Neuronal stem cell (in vitro differentiated cells): ENCODE measurements around the gene MAPK13.

Experiments
- DNase-seq: peaks from one replicate; pipeline ENCODE4 v3.0.0-alpha.2; 2013; ENCODE audit warnings: low spot score
- H2AFZ ChIP-seq: one replicate; pipeline ENCODE4 v1.6.1; 2013; ENCODE audit warnings: mild to moderate bottlenecking, low read length, inconsistent platforms
- H2AK5ac ChIP-seq: 2 replicates; pipeline ENCODE4 v1.6.1; 2013; ENCODE audit warnings: low read depth, mild to moderate bottlenecking, inconsistent platforms, low read length, moderate library complexity, mixed read lengths
- H2BK120ac ChIP-seq: 2 replicates; pipeline ENCODE4 v1.6.1; 2013; ENCODE audit warnings: low read depth, mild to moderate bottlenecking, inconsistent platforms, low read length, moderate library complexity, mixed read lengths
- H2BK12ac ChIP-seq: one replicate; pipeline ENCODE4 v1.6.1; 2013; ENCODE audit warnings: low read length, inconsistent platforms
- H2BK15ac ChIP-seq: 2 replicates; pipeline ENCODE4 v1.6.1; 2013; ENCODE audit warnings: mild to moderate bottlenecking, low read length, inconsistent platforms, mixed read lengths
- H2BK5ac ChIP-seq: one replicate; pipeline ENCODE4 v1.6.1; 2013; ENCODE audit warnings: inconsistent platforms, mild to moderate bottlenecking, low read length, moderate library complexity
- H3K14ac ChIP-seq: one replicate; pipeline ENCODE4 v1.6.1; 2013; ENCODE audit warnings: low read length, inconsistent platforms
- H3K18ac ChIP-seq: 2 replicates; pipeline ENCODE4 v1.6.1; 2013; ENCODE audit warnings: low read length, inconsistent platforms
- H3K23ac ChIP-seq: 2 replicates; pipeline ENCODE4 v1.6.1; 2013; ENCODE audit warnings: low read depth, mild to moderate bottlenecking, mixed read lengths, low read length, inconsistent platforms; ENCODE audit not compliant: poor library complexity
- H3K27ac ChIP-seq: replicated peaks from 3 replicates; pipeline ENCODE4 v1.5.1; 2013; ENCODE audit warnings: low read length, inconsistent platforms
- H3K27me3 ChIP-seq, 3 experiments: 2 replicates each; pipeline ENCODE4 v1.6.1; 2013; ENCODE audit warnings: low read length in 3 of 3, mild to moderate bottlenecking in 2 of 3, inconsistent platforms in 1 of 3, low read depth in 1 of 3, mixed read lengths in 1 of 3, moderate library complexity in 1 of 3; ENCODE audit not compliant: control insufficient read depth in 3 of 3, insufficient read depth in 3 of 3
- H3K36me3 ChIP-seq, 2 donors: replicated peaks in 1 of 2; 2 replicates each; pipeline ENCODE4 v1.6.1; 2013; ENCODE audit warnings: low read length in 2 of 2; ENCODE audit not compliant: control insufficient read depth in 2 of 2, insufficient read depth in 2 of 2
- H3K4ac ChIP-seq: 2 replicates; pipeline ENCODE4 v1.6.1; 2013; ENCODE audit warnings: inconsistent platforms, mild to moderate bottlenecking, low read length, moderate library complexity
- H3K4me1 ChIP-seq, 2 donors: 1 replicate in 1 of 2; 2 replicates in 1 of 2; pipeline ENCODE4 v1.6.1; 2013; ENCODE audit warnings: low read length in 2 of 2, low read depth in 1 of 2; ENCODE audit not compliant: control insufficient read depth in 2 of 2, insufficient read depth in 1 of 2
- H3K4me2 ChIP-seq: one replicate; pipeline ENCODE4 v1.6.1; 2013; ENCODE audit warnings: mild to moderate bottlenecking, low read length, inconsistent platforms; ENCODE audit not compliant: insufficient read depth, poor library complexity, severe bottlenecking
- H3K4me3 ChIP-seq, 2 donors: 2 replicates each; pipeline ENCODE4 v1.5.1; 2013; ENCODE audit warnings: low read length in 2 of 2, mild to moderate bottlenecking in 2 of 2, inconsistent platforms in 1 of 2, moderate library complexity in 1 of 2
- H3K79me1 ChIP-seq: one replicate; pipeline ENCODE4 v1.6.1; 2013; ENCODE audit warnings: low read depth, mild to moderate bottlenecking, inconsistent platforms, low read length, moderate library complexity
- H3K9ac ChIP-seq: one replicate; pipeline ENCODE4 v1.6.1; 2013; ENCODE audit warnings: mild to moderate bottlenecking, low read depth, low read length, inconsistent platforms; ENCODE audit not compliant: poor library complexity
- H3K9me3 ChIP-seq, 2 donors: replicated peaks in 1 of 2; 2 replicates each; pipeline versions ENCODE3 to v1.6.1; 2013; ENCODE audit warnings: low read length in 2 of 2, mild to moderate bottlenecking in 2 of 2, inconsistent platforms in 1 of 2, low read depth in 1 of 2, mixed read lengths in 1 of 2, moderate library complexity in 1 of 2; ENCODE audit not compliant: control insufficient read depth in 2 of 2, insufficient read depth in 1 of 2
- H4K8ac ChIP-seq: one replicate; pipeline ENCODE4 v1.6.1; 2013; ENCODE audit warnings: low read depth, mild to moderate bottlenecking, inconsistent platforms, low read length, moderate library complexity
- H4K91ac ChIP-seq: one replicate; pipeline ENCODE4 v1.6.1; 2013; ENCODE audit warnings: low read length, low read depth, mild to moderate bottlenecking, inconsistent platforms; ENCODE audit not compliant: poor library complexity
- WGBS, 2 donors: extraction: QIAGEN DNeasy Blood & Tissue Kit; methylation state at CpG; one replicate each; pipeline ENCODE4 v1.1.7; 2013; ENCODE audit warnings: missing lambda C conversion rate in 2 of 2, mixed read lengths in 1 of 2; ENCODE audit not compliant: insufficient read length in 2 of 2, insufficient replicate concordance in 1 of 2; ENCODE audit errors: extremely low coverage in 2 of 2; 5-methylcytosine and 5-hydroxymethylcytosine counted together

MAPK13 gene

GRCh38 chr6:36110863-36111262, 19.4 kb upstream of the MAPK13 start:
- Histone ChIP-seq H4K8ac (no peak overlapping the region), H4K91ac (no peak overlapping the region), H3K27me3 (no peaks in the 10 kb centered on the region)

GRCh38 chr6:36111526-36111925, 18.8 kb upstream of the MAPK13 start:
- WGBS, 2 donors, result no CpG with 5 or more reads among the region's 7 CpGs
- H2BK5ac ChIP-seq, result no peak overlapping the region
- no peak overlapping the region for H3K14ac ChIP-seq
- H3K9me3 ChIP-seq, result no peaks in the 10 kb centered on the region
- H2BK15ac ChIP-seq, result no peak overlapping the region
- H2AFZ ChIP-seq, result no peak overlapping the region
- no peak overlapping the region for H3K18ac ChIP-seq
- no peak overlapping the region for H3K9ac ChIP-seq
- no peak overlapping the region for H4K8ac ChIP-seq
- H3K23ac ChIP-seq, result no peak overlapping the region
- no peak overlapping the region for H3K4me2 ChIP-seq
- no peak overlapping the region for H2BK12ac ChIP-seq
- H3K4ac ChIP-seq, result no peak overlapping the region
- no peaks in the 10 kb centered on the region for H3K27me3 ChIP-seq
- no peak overlapping the region for H3K4me3 ChIP-seq
- no peak overlapping the region for H3K27ac ChIP-seq
- H4K91ac ChIP-seq, result no peak overlapping the region
- H2AK5ac ChIP-seq, result no peak overlapping the region
- H2BK120ac ChIP-seq, result no peak overlapping the region
- H3K4me1 ChIP-seq, result no peaks in the 10 kb centered on the region
- no peaks in the 10 kb centered on the region for H3K79me1 ChIP-seq
- DNase-seq, result no peak
- H3K36me3 ChIP-seq, result peaks cover 12 to 50% of the 10 kb centered on the region in 2 donors

More at GRCh38 chr6:36110863-36111262, 19.4 kb upstream of the MAPK13 start:
- Histone ChIP-seq H2BK120ac (no peak overlapping the region), H3K27ac (no peak overlapping the region), H3K9me3 (no peaks in the 10 kb centered on the region), H2AK5ac (no peak overlapping the region), H3K23ac (no peak overlapping the region), H2BK15ac (no peak overlapping the region), H3K4me3 (no peak overlapping the region), H3K9ac (no peak overlapping the region), H3K14ac (no peak overlapping the region), H3K36me3 (peaks cover 12 to 50% of the 10 kb centered on the region in 2 donors), H3K18ac (no peak overlapping the region), H3K4ac (no peak overlapping the region), H3K79me1 (no peaks in the 10 kb centered on the region), H3K4me2 (no peak overlapping the region), H2BK5ac (no peak overlapping the region), H3K4me1 (no peaks in the 10 kb centered on the region), H2AFZ (no peak overlapping the region), H2BK12ac (no peak overlapping the region)
- no CpG with 5 or more reads among the region's 4 CpGs for WGBS, 2 donors
- no peak for DNase-seq

DNA sequence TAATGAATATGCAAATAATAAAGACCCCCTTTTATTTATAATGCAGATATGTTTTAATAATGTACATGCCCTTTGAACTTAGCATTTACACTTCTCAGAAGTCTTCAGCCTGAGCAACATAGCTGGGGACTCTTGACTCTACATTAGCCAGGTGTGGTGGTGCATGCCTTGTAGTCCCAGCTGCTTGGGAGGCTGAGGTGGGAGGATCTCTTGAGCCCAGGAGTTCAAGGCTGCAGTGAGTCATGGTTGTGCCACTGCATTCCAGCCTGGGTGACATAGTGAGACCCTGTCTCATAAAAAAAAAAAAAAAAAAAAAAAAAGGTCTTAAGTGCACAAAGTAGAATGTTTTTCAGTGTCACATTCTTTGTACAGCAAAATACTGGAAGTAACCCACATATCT, 17.3 kb upstream of the MAPK13 start:
- H2BK12ac ChIP-seq, result no peak overlapping the region
- H3K36me3 ChIP-seq, result peaks cover 7 to 36% of the 10 kb centered on the region in 2 donors
- no peak overlapping the region for H3K18ac ChIP-seq
- H3K23ac ChIP-seq, result no peak overlapping the region
- H4K8ac ChIP-seq, result no peak overlapping the region
- H3K9me3 ChIP-seq, result no peaks in the 10 kb centered on the region
- H2BK5ac ChIP-seq, result no peak overlapping the region
- H3K4me3 ChIP-seq, result no peak overlapping the region
- no peak overlapping the region for H3K4ac ChIP-seq
- DNase-seq, result no peak
- no peaks in the 10 kb centered on the region for H3K79me1 ChIP-seq
- no peaks in the 10 kb centered on the region for H3K4me1 ChIP-seq
- no peaks in the 10 kb centered on the region for H3K27me3 ChIP-seq
- no peak overlapping the region for H3K14ac ChIP-seq
- H3K27ac ChIP-seq, result no peak overlapping the region
- H3K4me2 ChIP-seq, result no peak overlapping the region
- no peak overlapping the region for H3K9ac ChIP-seq
- H4K91ac ChIP-seq, result no peak overlapping the region
- H2BK15ac ChIP-seq, result no peak overlapping the region
- H2BK120ac ChIP-seq, result no peak overlapping the region
- no peak overlapping the region for H2AK5ac ChIP-seq
- no peak overlapping the region for H2AFZ ChIP-seq

DNA sequence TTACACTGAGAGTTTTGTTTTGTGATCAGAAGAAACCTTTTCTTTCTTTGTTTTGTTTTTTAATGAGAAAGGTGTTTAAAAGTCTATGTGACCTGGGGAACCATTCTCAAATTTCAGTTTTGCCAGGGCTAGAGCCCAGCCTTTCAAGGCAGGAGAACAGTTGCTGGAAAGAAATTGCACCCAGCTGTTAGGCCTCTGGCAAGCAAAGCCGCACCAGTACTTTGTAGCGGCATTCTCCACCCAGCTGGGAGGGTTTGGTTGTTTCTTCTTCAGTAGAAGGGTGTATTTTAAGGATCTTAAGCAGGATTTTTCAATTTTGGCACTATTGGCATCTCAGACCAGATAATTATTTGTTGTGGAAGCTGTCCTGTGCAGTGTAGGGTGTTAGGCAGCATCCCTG, 16.6 kb upstream of the MAPK13 start:
- Histone ChIP-seq H3K4me1 (no peaks in the 10 kb centered on the region), H3K4ac (no peak overlapping the region), H3K9me3 (no peaks in the 10 kb centered on the region), H2BK12ac (no peak overlapping the region), H3K14ac (no peak overlapping the region), H4K8ac (no peak overlapping the region), H3K79me1 (no peaks in the 10 kb centered on the region), H2AFZ (no peak overlapping the region), H3K4me3 (no peak overlapping the region), H2AK5ac (no peak overlapping the region), H2BK15ac (no peak overlapping the region), H3K18ac (no peak overlapping the region), H3K27ac (no peak overlapping the region), H2BK5ac (no peak overlapping the region), H3K36me3 (peaks cover 6 to 29% of the 10 kb centered on the region in 2 donors), H3K23ac (no peak overlapping the region), H2BK120ac (no peak overlapping the region), H3K9ac (no peak overlapping the region), H3K27me3 (no peaks in the 10 kb centered on the region), H4K91ac (no peak overlapping the region), H3K4me2 (no peak overlapping the region)
- DNase-seq, result no peak
- no CpG with 5 or more reads among the region's 2 CpGs for WGBS, 2 donors
